Nephron progenitor cell (in vitro differentiated cells): ENCODE data around the gene SIRT7.
A peak's percentile ranks its signal among the peaks of the same experiment; 100 is the strongest.

ENCODE experiments used
- DNase-seq: peaks from one replicate; pipeline ENCODE4 v3.0.0; 2021
- H3K27ac Mint-ChIP-seq: 2 replicates; pipeline ENCODE4 v1.8.0; 2021; ENCODE audit warnings: mild to moderate bottlenecking, moderate library complexity, mixed read lengths
- H3K27me3 Mint-ChIP-seq: 2 replicates; pipeline ENCODE4 v1.8.0; 2021; ENCODE audit warnings: mild to moderate bottlenecking, low read depth, mixed read lengths; ENCODE audit not compliant: poor library complexity
- H3K36me3 Mint-ChIP-seq: 2 replicates; pipeline ENCODE4 v1.8.0; 2021; ENCODE audit warnings: low read depth, mixed read lengths
- H3K4me1 Mint-ChIP-seq: 2 replicates; pipeline ENCODE4 v1.8.0; 2021; ENCODE audit warnings: mixed read lengths
- H3K4me3 Mint-ChIP-seq: 2 replicates; pipeline ENCODE4 v1.8.0; 2021; ENCODE audit warnings: mild to moderate bottlenecking, moderate library complexity, mixed read lengths
- H3K9me3 Mint-ChIP-seq: 2 replicates; pipeline ENCODE4 v1.8.0; 2021; ENCODE audit warnings: mild to moderate bottlenecking, moderate library complexity, mixed read lengths
- CTCF ChIP-seq: fragments of 200-600 bp; sonication (generic); IDR thresholded peaks from 2 replicates; pipeline ENCODE4 v1.5.0; 2021; ENCODE audit warnings: antibody characterized with exemption

SIRT7 gene

GRCh38 chr17:81870131-81870980 lies 47.6 kb downstream of the SIRT7 start:
- peaks cover 61% of the 10 kb centered on the region for H3K4me1 Mint-ChIP-seq

DNA sequence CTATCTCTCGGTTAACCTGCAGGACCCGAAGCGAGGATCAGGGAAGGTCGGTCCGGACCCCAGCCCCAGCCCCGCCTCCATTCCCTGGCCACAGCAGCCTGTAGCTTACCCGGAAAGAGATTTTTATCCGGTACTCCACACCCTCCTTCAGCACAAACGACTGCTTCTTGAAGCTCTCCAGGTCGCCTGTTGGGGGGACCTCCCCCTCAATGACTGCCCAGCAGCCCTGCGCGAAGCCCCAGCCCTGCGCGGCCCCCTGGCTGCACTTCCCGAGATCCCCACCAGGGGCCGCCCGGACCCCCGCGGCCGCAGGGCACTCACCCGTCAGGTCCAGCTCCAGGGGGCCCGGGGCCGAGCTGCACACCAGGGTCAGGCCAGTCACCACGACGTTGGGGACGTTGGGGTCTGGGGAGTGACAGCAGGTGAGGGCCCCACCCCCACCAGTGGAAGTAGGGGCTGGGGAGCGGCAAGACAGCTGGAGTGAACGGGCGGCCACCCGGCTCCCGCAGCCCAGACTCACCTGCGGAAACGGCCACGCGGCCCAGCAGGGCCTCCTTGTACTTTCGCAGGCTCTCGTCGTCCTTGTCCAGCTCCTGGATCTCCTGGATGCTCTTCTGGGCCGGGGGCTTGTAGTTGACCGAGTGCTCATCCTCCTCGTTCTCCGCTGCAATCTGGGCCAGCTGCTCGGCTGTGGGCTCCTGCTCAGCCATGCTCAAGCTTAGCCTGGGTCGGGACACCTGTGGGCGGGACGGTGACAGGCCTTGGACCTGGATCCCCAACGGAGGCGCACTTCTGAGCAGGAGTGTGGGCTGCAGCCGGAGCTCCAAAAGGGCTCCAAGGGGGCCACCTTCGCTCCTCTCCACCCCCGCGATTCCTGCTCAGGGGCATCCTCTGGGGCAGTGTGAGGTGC lies 48.5 kb downstream of the SIRT7 start:
- Mint-ChIP-seq H3K9me3 (no peaks in the 10 kb centered on the region), H3K27ac (peak overlapping the region; percentile 87), H3K4me3 (peak overlapping the region; percentile 85), H3K4me1 (peaks cover 61% of the 10 kb centered on the region), H3K36me3 (no peaks in the 10 kb centered on the region), H3K27me3 (no peaks in the 10 kb centered on the region)
- DNase-seq = peak; percentile 84
- peak; percentile 97 for TF ChIP-seq CTCF

More at GRCh38 chr17:81870131-81870980, 47.6 kb downstream of the SIRT7 start:
- Mint-ChIP-seq H3K9me3 (no peaks in the 10 kb centered on the region), H3K27me3 (no peaks in the 10 kb centered on the region), H3K36me3 (no peaks in the 10 kb centered on the region), H3K27ac (peak overlapping the region; percentile 84), H3K4me3 (peak overlapping the region; percentile 85)
- TF ChIP-seq CTCF = no peak
- peak; percentile 41 for DNase-seq

GRCh38 chr17:81868674-81869220 lies 49.2 kb downstream of the SIRT7 start:
- Mint-ChIP-seq H3K9me3 (no peaks in the 10 kb centered on the region), H3K4me3 (peak overlapping the region; percentile 85), H3K27ac (peak overlapping the region; percentile 87), H3K4me1 (peaks cover 62% of the 10 kb centered on the region), H3K36me3 (peaks cover under 1% of the 10 kb centered on the region), H3K27me3 (no peaks in the 10 kb centered on the region)
- no peak for DNase-seq
- no peak for TF ChIP-seq CTCF

DNA sequence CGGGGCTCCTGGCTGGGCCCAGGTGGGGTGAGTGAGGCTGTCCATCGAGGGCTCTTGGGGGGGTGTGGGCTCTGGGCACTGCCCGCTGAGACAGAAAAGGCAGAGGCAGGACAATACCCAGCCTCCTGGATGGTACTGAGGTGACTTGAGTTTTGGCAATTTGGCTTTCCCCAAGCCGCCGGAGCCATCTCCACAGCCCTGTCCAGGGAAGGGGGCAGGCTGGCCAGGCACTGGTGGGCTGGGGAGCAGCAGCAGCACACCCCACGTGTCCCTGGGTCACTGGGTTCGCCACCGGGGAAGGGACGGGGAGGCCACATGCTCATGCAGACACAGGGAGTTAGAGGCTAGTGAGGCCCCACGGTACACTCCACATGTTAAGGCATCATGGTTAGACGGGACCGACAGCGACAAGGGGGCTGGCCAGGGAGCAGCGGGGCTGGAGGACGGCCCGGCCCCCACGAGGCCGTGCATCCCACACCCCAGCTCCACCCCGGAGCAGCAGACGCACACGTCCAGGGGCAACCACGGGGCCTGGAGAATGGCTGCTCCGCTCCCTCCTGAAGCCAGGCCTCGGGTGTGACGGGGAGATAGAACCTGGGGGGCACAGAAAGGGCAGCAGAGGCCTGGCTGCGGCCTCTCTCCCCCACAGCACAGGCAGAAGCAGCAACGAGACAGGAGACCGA lies 49.8 kb downstream of the SIRT7 start:
- no peak for DNase-seq
- Mint-ChIP-seq H3K9me3 (no peaks in the 10 kb centered on the region), H3K4me1 (peaks cover 66% of the 10 kb centered on the region), H3K27ac (no peak overlapping the region), H3K27me3 (no peaks in the 10 kb centered on the region), H3K4me3 (no peak overlapping the region), H3K36me3 (peaks cover 6% of the 10 kb centered on the region)
- TF ChIP-seq CTCF = no peak

DNA sequence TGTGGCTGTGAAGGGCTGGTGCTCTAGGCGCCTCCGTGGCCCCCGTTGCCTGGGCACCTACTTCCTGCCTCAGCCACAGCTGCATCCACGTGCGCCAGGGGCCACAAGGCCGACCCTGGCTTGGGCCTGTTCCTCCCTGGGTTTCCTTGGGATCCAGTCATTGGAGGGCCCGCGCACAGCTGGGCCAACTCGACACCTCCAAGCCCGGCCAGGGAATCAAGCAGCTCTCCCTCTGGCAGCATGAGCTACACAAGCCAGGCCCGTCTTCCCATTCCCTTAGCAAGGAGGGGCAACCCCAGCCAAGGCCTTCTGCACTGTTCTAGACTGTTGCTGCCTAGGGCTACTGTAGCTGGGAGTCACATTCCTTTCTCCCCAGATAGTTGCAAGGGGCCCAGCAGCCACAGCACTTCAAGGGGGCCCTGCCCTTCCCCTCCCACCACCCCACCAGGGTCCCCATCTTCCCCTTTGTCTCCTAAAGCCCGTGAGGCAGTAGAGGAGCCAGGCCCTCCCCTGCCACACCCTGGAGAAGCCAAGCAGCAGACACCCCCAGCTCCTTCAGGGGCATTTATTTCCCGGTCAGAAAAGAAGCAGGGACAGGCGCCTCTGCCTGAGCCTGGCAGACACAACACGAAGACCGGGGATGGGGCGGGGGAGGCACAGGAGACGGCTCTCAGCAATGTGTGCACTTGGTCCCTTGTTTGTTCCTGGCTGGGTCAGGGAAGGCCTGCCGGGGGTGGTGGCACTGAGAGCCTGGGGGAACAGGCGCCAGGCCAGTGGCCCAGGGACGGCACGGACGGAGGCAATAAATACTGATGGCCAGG lies 50.6 kb downstream of the SIRT7 start:
- Mint-ChIP-seq H3K27me3 (no peaks in the 10 kb centered on the region), H3K9me3 (no peaks in the 10 kb centered on the region), H3K4me1 (peaks cover 65% of the 10 kb centered on the region), H3K27ac (peak overlapping the region; percentile 91), H3K4me3 (peak overlapping the region; percentile 23), H3K36me3 (peaks cover 12% of the 10 kb centered on the region)
- no peak for DNase-seq
- no peak for TF ChIP-seq CTCF
